ENCODE results near the gene USP6NL. TPM values are rescaled to one million over a fixed set of nuclear protein-coding genes. Genes with fewer than 3 reads are reported as not detected.
A peak's percentile ranks its signal among the peaks of the same experiment; 100 is the strongest.

USP6NL gene
- total and polyA plus RNA-seq, 8 donors, result 2.2 to 10.4 (median 5.1) TPM

GRCh38 chr10:11609052-11609451, 2.4 kb downstream of the USP6NL start:
- no peaks in the 10 kb centered on the region for H3K27me3 ChIP-seq
- intact Hi-C loops (cut with DNase I), result no loop called here
- H3K4me1 ChIP-seq, result peaks cover 0 to 20% (median 10%) of the 10 kb centered on the region in 3 donors
- no peaks in the 10 kb centered on the region for H3K36me3 ChIP-seq
- ATAC-seq (no peak), DNase-seq (no peak), FAIRE-seq (no peak)
- H3K4me3 ChIP-seq, result no peak overlapping the region
- no peak for TF ChIP-seq CTCF (IDR thresholded peaks at IDR 0.05)
- no peaks in the 10 kb centered on the region for H3K9me3 ChIP-seq
- 91 to 96% methylated on average over 7 of the region's 7 CpGs for WGBS, 2 donors
- no peak overlapping the region for H3K27ac ChIP-seq

- no peak for ATAC-seq
- no peaks in the 10 kb centered on the region for H3K9me3 ChIP-seq
- H3K27me3 ChIP-seq, result no peaks in the 10 kb centered on the region
- no peak for TF ChIP-seq CTCF (IDR thresholded peaks at IDR 0.05)
- no peak for FAIRE-seq
- DNase-seq, result no peak
- no peak overlapping the region for H3K27ac ChIP-seq
- peaks cover 0 to 23% (median 13%) of the 10 kb centered on the region in 3 donors for H3K4me1 ChIP-seq
- WGBS, 2 donors, result 81 to 88% methylated on average over 10 of the region's 10 CpGs
- intact Hi-C loops (cut with DNase I), result no loop called here
- H3K4me3 ChIP-seq, result no peak overlapping the region
- no peaks in the 10 kb centered on the region for H3K36me3 ChIP-seq
Measured at GRCh38 chr10:11608159-11609013, 3.1 kb downstream of the USP6NL start.

- no peak overlapping the region for H3K27ac ChIP-seq
- FAIRE-seq (peak; percentile 70), ATAC-seq (no peak), DNase-seq (no peak)
- 47 to 58% methylated on average over 2 of the region's 2 CpGs for WGBS, 2 donors
- TF ChIP-seq CTCF (IDR thresholded peaks at IDR 0.05), result no peak
- peaks cover 0 to 26% (median 21%) of the 10 kb centered on the region in 3 donors for H3K4me1 ChIP-seq
- H3K9me3 ChIP-seq, result no peaks in the 10 kb centered on the region
- no peaks in the 10 kb centered on the region for H3K27me3 ChIP-seq
- no peaks in the 10 kb centered on the region for H3K36me3 ChIP-seq
- intact Hi-C loops (cut with DNase I), result no loop called here
- H3K4me3 ChIP-seq, result no peak overlapping the region
Measured at GRCh38 chr10:11605807-11606408, 5.5 kb downstream of the USP6NL start.

GRCh38 chr10:11604865-11605650, 6.4 kb downstream of the USP6NL start:
- Histone ChIP-seq H3K27ac (no peak overlapping the region), H3K9me3 (no peaks in the 10 kb centered on the region), H3K27me3 (no peaks in the 10 kb centered on the region), H3K36me3 (no peaks in the 10 kb centered on the region), H3K4me3 (no peak overlapping the region), H3K4me1 (peaks cover 0 to 24% (median 18%) of the 10 kb centered on the region in 3 donors)
- intact Hi-C loops (cut with DNase I), result no loop called here
- 49 to 52% methylated on average over 2 of the region's 2 CpGs for WGBS, 2 donors
- FAIRE-seq (no peak), DNase-seq (no peak), ATAC-seq (peak in 1 of 4 donors; percentile 27)
- no peak for TF ChIP-seq CTCF (IDR thresholded peaks at IDR 0.05)
